Activated CD4-positive, alpha-beta T cell treated with anti-CD3 and anti-CD28 coated beads, Interleukin-2, Interleukin-4, amounts not matched to agents 100 ng/mL and 50 ng/mL, durations not matched to agents 16 hours and 8 hours (primary cell): ENCODE measurements around the gene SLC16A5.
A peak's percentile ranks its signal among the peaks of the same experiment; 100 is the strongest.
"Not testable (repeated sequence)": the region's sequence is repeated elsewhere in the genome, so short reads cannot be mapped to it uniquely, and the experiment has no call there.

ENCODE experiments used
- DNase-seq: peaks from one replicate; pipeline ENCODE4 v3.0.0-alpha.2; 2020; ENCODE audit warnings: low spot score

SLC16A5 gene

GRCh38 chr17:75087558-75088453 is at the start of gene SLC16A5:
SLC16A5 (plus strand) TSS chr17:75087954; CDS start chr17:75093637, 5,683 bp downstream.
- peak; percentile 34 for DNase-seq

GRCh38 chr17:75039238-75039637 is 48.5 kb upstream of the SLC16A5 start:
- no peak for DNase-seq

GRCh38 chr17:75041656-75042280 is 46.0 kb upstream of the SLC16A5 start:
- no peak for DNase-seq

GRCh38 chr17:75043789-75044188 is 44.0 kb upstream of the SLC16A5 start:
- DNase-seq = not testable (repeated sequence)

- no peak for DNase-seq
Measured at GRCh38 chr17:75044716-75045115, 43.0 kb upstream of the SLC16A5 start.

- not testable (repeated sequence) for DNase-seq
Measured at GRCh38 chr17:75045946-75046406, 41.8 kb upstream of the SLC16A5 start.

GRCh38 chr17:75046407-75047289 is 41.1 kb upstream of the SLC16A5 start, which contains the start of the genes ATP5PD and KCTD2:
ATP5PD (minus strand) TSS chr17:75046969; CDS start chr17:75042650, 4,319 bp downstream.
KCTD2 (plus strand) TSS chr17:75047225; CDS start chr17:75047251, 26 bp downstream.
- DNase-seq = peak; percentile 98

GRCh38 chr17:75047398-75048098 is 40.2 kb upstream of the SLC16A5 start:
- no peak for DNase-seq

- DNase-seq = no peak
Measured at GRCh38 chr17:75048249-75048878, 39.4 kb upstream of the SLC16A5 start.

GRCh38 chr17:75049057-75049456 is 38.7 kb upstream of the SLC16A5 start:
- DNase-seq = no peak

- DNase-seq = no peak
Measured at GRCh38 chr17:75049706-75050105, 38.0 kb upstream of the SLC16A5 start.

GRCh38 chr17:75051941-75052340 is 35.8 kb upstream of the SLC16A5 start:
- DNase-seq = no peak

- no peak for DNase-seq
Measured at GRCh38 chr17:75059369-75060345, 28.1 kb upstream of the SLC16A5 start.

GRCh38 chr17:75060434-75061054 is 27.2 kb upstream of the SLC16A5 start:
- DNase-seq = no peak

GRCh38 chr17:75061055-75061438 is 26.7 kb upstream of the SLC16A5 start:
- DNase-seq = no peak

- DNase-seq = no peak
Measured at GRCh38 chr17:75061618-75062017, 26.1 kb upstream of the SLC16A5 start.

GRCh38 chr17:75063201-75063600 is 24.6 kb upstream of the SLC16A5 start:
- no peak for DNase-seq

GRCh38 chr17:75063626-75064025 is 24.1 kb upstream of the SLC16A5 start:
- DNase-seq = no peak

- DNase-seq = no peak
Measured at GRCh38 chr17:75064040-75064439, 23.7 kb upstream of the SLC16A5 start.
